Left renal cortex interstitium (tissue), 4 donors: ENCODE measurements around the gene DDRGK1. TPM values are rescaled to one million over a fixed set of nuclear protein-coding genes. Genes with fewer than 3 reads are reported as not detected.

Experiments used
- DNase-seq, 4 donors: peaks; one replicate each; pipeline ENCODE4 v3.0.0-alpha.2; 2013; ENCODE audit warnings: low read depth in 4 of 4, low spot score in 2 of 4, missing footprints in 1 of 4
- polyA plus RNA-seq, 4 donors: library from polyadenylated mRNA; unstranded; fragments of 120-200 nt; gene quantifications; one replicate each; pipeline ENCODE4 v1.2.1, GENCODE V29; 2013; ENCODE audit not compliant: insufficient read length in 4 of 4

DDRGK1 gene
- 10 to 100 TPM; 48.0 to 64.1 (median 58.1) TPM for polyA plus RNA-seq

- peak in 2 of 4 donors; percentile 78 to 79 for DNase-seq
These were observed at the start of gene DDRGK1 for GRCh38 chr20:3204124-3204794. Gene DDRGK1 (minus strand): TSS chr20:3204682. CDS start chr20:3204627, 55 bp downstream.

GRCh38 chr20:3251806-3252205 is 47.3 kb upstream of the DDRGK1 start:
- no peak for DNase-seq

GRCh38 chr20:3250091-3250504 is 45.6 kb upstream of the DDRGK1 start:
- no peak for DNase-seq

GRCh38 chr20:3248993-3249347 is 44.5 kb upstream of the DDRGK1 start:
- no peak for DNase-seq

GRCh38 chr20:3248167-3248992 is 43.9 kb upstream of the DDRGK1 start:
- DNase-seq, result no peak

- DNase-seq, result no peak
These were observed 43.2 kb upstream of the DDRGK1 start for GRCh38 chr20:3247638-3248037.

- no peak for DNase-seq
These were observed 42.2 kb upstream of the DDRGK1 start for GRCh38 chr20:3246682-3247081.

GRCh38 chr20:3245711-3246110 is 41.2 kb upstream of the DDRGK1 start:
- no peak for DNase-seq

- no peak for DNase-seq
These were observed 40.7 kb upstream of the DDRGK1 start for GRCh38 chr20:3245156-3245555.

GRCh38 chr20:3244613-3245012 is 40.1 kb upstream of the DDRGK1 start:
- no peak for DNase-seq

- no peak for DNase-seq
These were observed 39.4 kb upstream of the DDRGK1 start for GRCh38 chr20:3243718-3244358.

GRCh38 chr20:3242172-3242692 is 37.8 kb upstream of the DDRGK1 start:
- DNase-seq, result no peak

- no peak for DNase-seq
These were observed 36.4 kb upstream of the DDRGK1 start for GRCh38 chr20:3240776-3241363.

- DNase-seq, result no peak
These were observed 35.6 kb upstream of the DDRGK1 start for GRCh38 chr20:3239867-3240775.

- DNase-seq, result no peak
These were observed 34.8 kb upstream of the DDRGK1 start, which contains the start of gene SLC4A11 for GRCh38 chr20:3239026-3239866. Gene SLC4A11 (minus strand): TSS chr20:3239190. CDS start chr20:3239137, 53 bp downstream.

GRCh38 chr20:3238616-3239025 is 34.1 kb upstream of the DDRGK1 start:
- no peak for DNase-seq

- DNase-seq, result no peak
These were observed 33.6 kb upstream of the DDRGK1 start for GRCh38 chr20:3237958-3238615.
